KMS-11 (cell line): Measurements from ENCODE around the gene PPM1J.

Source experiments
- H2AFZ ChIP-seq: fragments of 200-600 bp; sonication (generic); 2 replicates; pipeline ENCODE4 v1.6.1; 2016; ENCODE audit warnings: antibody characterized with exemption, mixed run types, low read depth
- H3K27ac ChIP-seq: fragments of 200-600 bp; sonication (generic); 2 replicates; pipeline ENCODE4 v1.6.1; 2016; ENCODE audit warnings: mild to moderate bottlenecking, mixed run types
- H3K27me3 ChIP-seq: fragments of 200-600 bp; sonication (generic); 2 replicates; pipeline ENCODE4 v1.6.1; 2017; ENCODE audit warnings: mild to moderate bottlenecking, low read depth, mixed run types, moderate library complexity; ENCODE audit not compliant: insufficient read depth
- H3K36me3 ChIP-seq: fragments of 200-600 bp; sonication (generic); 2 replicates; pipeline ENCODE4 v1.6.1; 2017; ENCODE audit warnings: mild to moderate bottlenecking, mixed run types; ENCODE audit not compliant: insufficient read depth
- H3K4me1 ChIP-seq: fragments of 200-600 bp; sonication (generic); 2 replicates; pipeline ENCODE4 v1.6.1; 2016; ENCODE audit warnings: mild to moderate bottlenecking, low read depth, mixed run types; ENCODE audit not compliant: poor library complexity, severe bottlenecking
- H3K4me2 ChIP-seq: fragments of 200-600 bp; sonication (generic); 2 replicates; pipeline ENCODE4 v1.7.0; 2016; ENCODE audit warnings: mild to moderate bottlenecking, mixed run types
- H3K4me3 ChIP-seq: fragments of 200-600 bp; sonication (generic); IDR thresholded peaks from 2 replicates; pipeline ENCODE4 v1.6.1; 2017; ENCODE audit warnings: low read depth, low read length, mixed read lengths; ENCODE audit not compliant: insufficient read depth
- H3K79me2 ChIP-seq: fragments of 200-600 bp; sonication (generic); 2 replicates; pipeline ENCODE4 v1.6.1; 2016; ENCODE audit warnings: low read depth, mixed run types; ENCODE audit not compliant: insufficient read depth
- H3K9ac ChIP-seq: fragments of 200-600 bp; sonication (generic); 2 replicates; pipeline ENCODE4 v1.6.1; 2016; ENCODE audit warnings: mild to moderate bottlenecking, mixed run types
- H4K20me1 ChIP-seq: fragments of 200-600 bp; sonication (generic); 2 replicates; pipeline ENCODE4 v1.6.1; 2016; ENCODE audit warnings: mild to moderate bottlenecking, mixed run types; ENCODE audit not compliant: insufficient read depth
- CTCF ChIP-seq: fragments of 200-600 bp; sonication (generic); conservative IDR thresholded peaks from 2 replicates; pipeline ENCODE4 v1.6.1; 2017; ENCODE audit warnings: low read depth, mild to moderate bottlenecking, antibody characterized with exemption, low read length, moderate library complexity, mixed read lengths

PPM1J gene

DNA sequence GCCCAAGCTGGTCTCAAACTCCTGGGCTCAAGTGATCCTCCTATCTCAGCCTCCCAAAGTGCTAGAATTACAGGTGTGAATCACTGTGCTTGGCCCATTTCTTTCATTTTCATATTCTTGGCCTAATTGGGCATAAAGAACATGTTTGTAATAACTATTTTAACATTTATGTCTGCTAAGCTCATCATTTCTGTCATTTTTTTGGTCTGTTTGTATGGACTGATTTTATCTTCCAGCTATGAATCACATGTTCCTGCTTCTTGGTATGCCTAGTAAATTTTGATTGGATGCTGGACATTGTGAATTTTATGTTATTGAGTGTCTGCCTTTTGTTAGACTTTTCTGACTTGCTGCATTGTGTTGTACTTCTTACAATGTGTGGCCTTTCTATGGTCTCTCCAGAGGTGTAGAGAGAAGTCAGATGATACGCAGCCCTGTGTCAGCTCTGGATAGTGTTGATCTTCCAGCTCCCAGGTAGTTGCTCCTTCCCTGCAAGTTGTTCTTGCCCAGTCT is 39.0 kb upstream of the PPM1J start:
- Histone ChIP-seq H3K79me2 (no peaks in the 10 kb centered on the region), H3K4me3 (no peak overlapping the region), H3K27me3 (no peaks in the 10 kb centered on the region), H3K27ac (no peak overlapping the region), H4K20me1 (no peaks in the 10 kb centered on the region), H3K4me2 (no peak overlapping the region), H2AFZ (no peak overlapping the region), H3K36me3 (no peaks in the 10 kb centered on the region), H3K9ac (no peak overlapping the region), H3K4me1 (no peaks in the 10 kb centered on the region)
- no peak for TF ChIP-seq CTCF

DNA sequence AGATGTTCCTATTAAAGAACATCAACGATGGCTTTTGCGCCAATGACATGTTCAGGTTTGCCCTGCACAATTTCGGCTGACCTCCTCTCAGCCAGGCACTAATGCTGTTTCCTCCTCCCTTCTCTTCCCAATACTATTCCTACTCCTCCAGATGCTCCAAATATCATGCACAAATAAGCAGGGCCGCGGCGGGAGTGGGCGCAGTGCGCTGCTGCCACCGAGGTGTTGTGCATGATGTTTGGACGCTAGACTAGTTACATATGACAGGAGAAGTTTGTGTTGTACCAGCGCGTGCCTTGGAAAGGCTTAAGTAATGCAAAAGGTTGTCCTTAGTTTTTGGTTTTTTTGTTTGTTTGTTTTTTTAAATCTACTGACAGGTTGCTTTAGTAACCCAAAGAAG is 33.3 kb upstream of the PPM1J start:
- no peaks in the 10 kb centered on the region for H3K79me2 ChIP-seq
- no peak for TF ChIP-seq CTCF
- no peaks in the 10 kb centered on the region for H3K36me3 ChIP-seq
- no peaks in the 10 kb centered on the region for H4K20me1 ChIP-seq
- no peaks in the 10 kb centered on the region for H3K27me3 ChIP-seq
- no peak overlapping the region for H3K4me3 ChIP-seq
- no peak overlapping the region for H3K27ac ChIP-seq
- H3K4me2 ChIP-seq = no peak overlapping the region
- no peak overlapping the region for H2AFZ ChIP-seq
- H3K4me1 ChIP-seq = no peaks in the 10 kb centered on the region
- no peak overlapping the region for H3K9ac ChIP-seq

DNA sequence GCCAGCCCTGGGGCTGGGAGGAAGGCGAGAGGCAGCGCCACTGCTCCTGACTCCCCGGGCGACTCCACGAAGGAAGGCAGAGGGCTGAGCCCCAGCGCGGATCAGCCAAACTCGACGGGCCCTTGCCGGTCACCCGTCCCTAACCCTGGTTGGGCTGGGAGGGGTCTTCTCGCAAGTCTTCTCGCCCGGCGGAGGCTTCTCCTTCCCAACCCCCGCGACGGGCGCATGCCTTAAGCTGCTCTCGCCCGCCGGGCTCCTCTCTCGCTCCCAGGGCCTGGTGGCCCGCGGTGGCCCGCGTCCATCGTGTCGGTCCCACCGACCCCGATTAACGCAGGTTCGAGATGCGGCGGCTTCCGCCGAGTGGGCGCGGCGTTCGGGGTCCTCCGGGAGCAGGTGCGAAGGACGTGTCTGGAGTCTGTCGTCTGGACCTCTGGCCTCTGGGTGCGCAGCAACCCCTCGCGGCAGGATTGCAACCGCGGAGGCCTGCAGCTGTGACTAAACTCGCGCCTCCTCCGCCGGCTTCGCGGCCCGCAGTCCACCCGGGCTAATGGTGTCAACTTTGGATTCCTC is 29.0 kb upstream of the PPM1J start:
- no peaks in the 10 kb centered on the region for H3K79me2 ChIP-seq
- no peak overlapping the region for H3K4me3 ChIP-seq
- no peak overlapping the region for H3K9ac ChIP-seq
- no peaks in the 10 kb centered on the region for H3K27me3 ChIP-seq
- H3K36me3 ChIP-seq = no peaks in the 10 kb centered on the region
- H4K20me1 ChIP-seq = no peaks in the 10 kb centered on the region
- no peak for TF ChIP-seq CTCF
- no peak overlapping the region for H2AFZ ChIP-seq
- H3K4me2 ChIP-seq = no peak overlapping the region
- no peaks in the 10 kb centered on the region for H3K4me1 ChIP-seq
- H3K27ac ChIP-seq = no peak overlapping the region

DNA sequence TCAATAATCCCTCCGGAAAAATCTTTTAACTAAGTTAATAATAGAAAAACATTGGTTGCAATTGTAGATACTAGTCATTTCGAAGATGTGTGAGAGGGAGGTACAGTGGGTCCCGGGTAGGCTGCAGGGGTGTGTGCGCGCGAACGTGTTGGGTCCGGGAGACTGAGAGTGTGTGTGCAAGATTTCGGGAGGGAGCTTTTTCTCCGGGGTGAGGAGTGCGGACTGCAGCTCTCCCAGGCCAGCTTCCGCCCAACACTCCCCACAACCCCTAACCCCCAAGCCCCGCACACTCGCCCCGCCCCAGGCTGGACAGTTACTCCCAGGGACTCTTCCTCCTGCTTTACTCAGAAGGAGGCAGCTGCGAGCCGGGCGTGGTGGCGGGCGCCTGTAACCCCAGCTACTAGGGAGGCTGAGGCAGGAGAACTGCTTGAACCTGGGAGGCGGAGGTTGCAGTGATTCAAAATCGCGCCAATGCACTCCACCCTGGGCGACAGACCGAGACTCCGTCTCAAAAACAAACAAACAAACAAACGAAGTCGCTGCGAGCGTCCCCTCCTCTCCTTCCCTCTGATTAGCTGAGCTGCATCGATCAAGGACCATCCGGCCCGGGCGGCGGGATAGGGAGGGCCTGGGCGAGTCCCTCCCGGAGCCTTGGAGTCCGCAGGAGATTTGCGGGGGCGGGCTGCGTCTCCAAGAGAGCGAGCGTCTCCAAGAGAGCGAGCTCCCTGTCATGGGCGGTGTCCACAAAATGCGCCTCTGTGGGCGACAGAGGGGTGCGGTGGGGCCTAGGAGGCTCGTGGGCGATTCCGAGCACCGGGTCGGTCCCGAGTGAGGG is 28.3 kb upstream of the PPM1J start:
- H3K4me3 ChIP-seq = no peak overlapping the region

More for the DNA sequence above, 28.3 kb upstream of the PPM1J start:
- no peak overlapping the region for H3K27ac ChIP-seq
- H3K27me3 ChIP-seq = no peaks in the 10 kb centered on the region
- TF ChIP-seq CTCF = no peak
- H2AFZ ChIP-seq = no peak overlapping the region
- no peak overlapping the region for H3K9ac ChIP-seq
- no peaks in the 10 kb centered on the region for H3K79me2 ChIP-seq
- no peaks in the 10 kb centered on the region for H4K20me1 ChIP-seq
- H3K4me2 ChIP-seq = no peak overlapping the region
- H3K36me3 ChIP-seq = no peaks in the 10 kb centered on the region
- no peaks in the 10 kb centered on the region for H3K4me1 ChIP-seq
